ENCODE results near the gene GRK3. TPM values are rescaled to one million over a fixed set of nuclear protein-coding genes. Genes with fewer than 3 reads are reported as not detected.

The GRK3 gene
- total RNA-seq, 2 donors from 2014 or later: 6.2 to 9.1 TPM

DNA sequence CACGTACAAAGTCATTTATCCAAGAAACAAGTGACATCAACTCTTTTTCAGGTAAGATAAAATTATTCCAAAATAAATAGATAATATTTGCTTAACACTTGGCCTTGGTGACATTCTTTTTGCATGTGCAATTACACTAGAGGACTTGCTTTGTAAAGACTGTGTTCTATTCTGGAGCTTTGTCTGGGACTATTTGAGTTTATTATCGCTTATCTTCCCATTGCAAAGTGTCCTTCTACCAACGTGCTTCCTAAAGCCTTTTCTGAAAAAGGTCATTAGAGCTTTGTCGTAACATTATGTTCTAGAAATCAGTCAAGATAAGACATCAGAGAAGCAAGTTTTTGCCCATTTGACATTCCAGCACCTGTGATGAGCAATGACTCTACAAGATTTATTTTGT is 99.2 kb downstream of the GRK3 start:
- Histone ChIP-seq H3K9me3 (no peaks in the 10 kb centered on the region), H3K27me3 (no peaks in the 10 kb centered on the region), H3K4me1 (peaks cover 0 to 63% of the 10 kb centered on the region in 2 donors), H3K27ac (peak overlapping the region in 1 of 2 donors; percentile 63), H3K4me3 (no peak overlapping the region), H3K36me3 (no peaks in the 10 kb centered on the region)
- TF ChIP-seq, protein P1, sequence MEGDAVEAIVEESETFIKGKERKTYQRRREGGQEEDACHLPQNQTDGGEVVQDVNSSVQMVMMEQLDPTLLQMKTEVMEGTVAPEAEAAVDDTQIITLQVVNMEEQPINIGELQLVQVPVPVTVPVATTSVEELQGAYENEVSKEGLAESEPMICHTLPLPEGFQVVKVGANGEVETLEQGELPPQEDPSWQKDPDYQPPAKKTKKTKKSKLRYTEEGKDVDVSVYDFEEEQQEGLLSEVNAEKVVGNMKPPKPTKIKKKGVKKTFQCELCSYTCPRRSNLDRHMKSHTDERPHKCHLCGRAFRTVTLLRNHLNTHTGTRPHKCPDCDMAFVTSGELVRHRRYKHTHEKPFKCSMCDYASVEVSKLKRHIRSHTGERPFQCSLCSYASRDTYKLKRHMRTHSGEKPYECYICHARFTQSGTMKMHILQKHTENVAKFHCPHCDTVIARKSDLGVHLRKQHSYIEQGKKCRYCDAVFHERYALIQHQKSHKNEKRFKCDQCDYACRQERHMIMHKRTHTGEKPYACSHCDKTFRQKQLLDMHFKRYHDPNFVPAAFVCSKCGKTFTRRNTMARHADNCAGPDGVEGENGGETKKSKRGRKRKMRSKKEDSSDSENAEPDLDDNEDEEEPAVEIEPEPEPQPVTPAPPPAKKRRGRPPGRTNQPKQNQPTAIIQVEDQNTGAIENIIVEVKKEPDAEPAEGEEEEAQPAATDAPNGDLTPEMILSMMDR (IDR thresholded peaks at IDR 0.05): no peak
- no peak for DNase-seq (ENCODE audit: low spot score)

DNA sequence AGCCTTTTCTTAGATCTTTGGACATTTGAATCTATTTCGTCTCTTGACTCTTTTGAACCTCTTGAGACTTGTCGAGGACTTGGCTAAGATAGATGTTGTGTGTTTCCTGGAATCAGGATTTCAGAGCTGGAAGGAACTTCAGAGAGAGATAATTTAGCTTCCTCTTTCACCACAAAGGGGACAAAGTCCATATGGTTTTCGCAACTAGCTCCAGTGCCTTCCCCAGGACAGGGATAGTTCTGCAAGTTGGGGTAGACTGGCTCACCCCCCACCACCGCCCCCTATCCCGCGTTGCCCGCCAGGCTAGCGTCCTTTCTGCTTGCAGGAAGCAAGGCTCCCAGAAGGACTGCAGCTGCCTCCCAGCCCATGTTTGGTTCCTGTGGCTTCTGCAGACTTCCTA is 101.8 kb downstream of the GRK3 start:
- no peak overlapping the region for H3K4me3 ChIP-seq
- no peak for DNase-seq (ENCODE audit: low spot score)
- TF ChIP-seq, protein P1 (IDR thresholded peaks at IDR 0.05): peak in 1 of 2 donors; percentile 8
- H3K27me3 ChIP-seq: no peaks in the 10 kb centered on the region
- H3K36me3 ChIP-seq: no peaks in the 10 kb centered on the region
- H3K9me3 ChIP-seq: no peaks in the 10 kb centered on the region
- peak overlapping the region in 1 of 2 donors; percentile 28 for H3K27ac ChIP-seq
- peaks cover 0 to 42% of the 10 kb centered on the region in 2 donors for H3K4me1 ChIP-seq

- H3K27me3 ChIP-seq: no peaks in the 10 kb centered on the region
- H3K36me3 ChIP-seq: no peaks in the 10 kb centered on the region
- no peak overlapping the region for H3K27ac ChIP-seq
- H3K4me3 ChIP-seq: no peak overlapping the region
- no peaks in the 10 kb centered on the region for H3K9me3 ChIP-seq
- H3K4me1 ChIP-seq: peaks cover 0 to 33% of the 10 kb centered on the region in 2 donors
- TF ChIP-seq, protein P1 (IDR thresholded peaks at IDR 0.05): no peak
- no peak for DNase-seq (ENCODE audit: low spot score)
Observed at GRCh38 chr22:25668437-25668836, 104.0 kb downstream of the GRK3 start.

- Histone ChIP-seq H3K4me1 (peaks cover 0 to 33% of the 10 kb centered on the region in 2 donors), H3K9me3 (no peaks in the 10 kb centered on the region), H3K4me3 (no peak overlapping the region), H3K27me3 (no peaks in the 10 kb centered on the region), H3K27ac (no peak overlapping the region), H3K36me3 (no peaks in the 10 kb centered on the region)
- TF ChIP-seq, protein P1 (IDR thresholded peaks at IDR 0.05): no peak
- no peak for DNase-seq (ENCODE audit: low spot score)
Observed at GRCh38 chr22:25669253-25670069, 105.0 kb downstream of the GRK3 start.

DNA sequence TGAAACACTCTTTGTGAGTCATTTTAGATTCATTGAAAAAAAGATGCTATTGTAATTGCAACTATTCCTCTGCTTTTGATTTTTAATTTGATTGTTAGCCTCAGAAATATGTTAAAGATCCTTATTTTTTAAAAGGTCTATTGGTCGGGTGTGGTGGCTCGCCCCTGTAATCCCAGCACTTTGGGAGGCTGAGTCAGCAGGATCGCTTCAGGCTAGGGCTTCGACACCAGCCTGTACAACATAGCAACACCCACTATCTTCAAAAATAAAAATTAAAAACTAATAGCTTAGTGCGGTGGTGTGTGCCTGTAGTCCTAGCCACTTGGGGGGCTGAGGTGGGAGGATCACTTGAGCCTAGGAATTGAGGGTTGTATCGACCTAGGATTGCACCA is 105.6 kb downstream of the GRK3 start:
- DNase-seq (ENCODE audit: low spot score): no peak
- TF ChIP-seq, protein P1 (IDR thresholded peaks at IDR 0.05): no peak
- H3K36me3 ChIP-seq: no peaks in the 10 kb centered on the region
- peaks cover 0 to 33% of the 10 kb centered on the region in 2 donors for H3K4me1 ChIP-seq
- H3K4me3 ChIP-seq: no peak overlapping the region
- H3K9me3 ChIP-seq: no peaks in the 10 kb centered on the region
- no peak overlapping the region for H3K27ac ChIP-seq
- no peaks in the 10 kb centered on the region for H3K27me3 ChIP-seq

All from right atrium auricular region (tissue), 2 donors.